IMR-90 (cell line): ENCODE data around the gene TXNDC11. TPM values are rescaled to one million over a fixed set of nuclear protein-coding genes. Genes with fewer than 3 reads are reported as not detected.
A peak's percentile ranks its signal among the peaks of the same experiment; 100 is the strongest.

Experiments used
- ATAC-seq: fragments of 200-7000 bp; cut with Tn5 transposase; 2 replicates; pipeline ENCODE4 v1.9.1; 2020; ENCODE audit warnings: low read depth, mild to moderate bottlenecking, moderate library complexity
- BruUV-seq: library from RNA; stranded (reverse); fragments of 400-500 nt; replicated peaks from 2 replicates; lab custom pipeline; 2021; lab: Mats Ljungman, UMichigan
- CTCF ChIA-PET: fragments of 300-600 bp; formaldehyde crosslinking; extraction: SDS; loops from one replicate; lab custom pipeline; 2021; ENCODE audit warnings: antibody characterized with exemption; lab: Yijun Ruan, JAX
- POLR2A ChIA-PET: fragments of 300-600 bp; sonication (Branson Sonifier 250); formaldehyde crosslinking; loops from one replicate; lab custom pipeline; 2022; ENCODE audit warnings: antibody characterized with exemption; ENCODE audit not compliant: unreplicated experiment; lab: Charles Lee
- DNase-seq: peaks from one replicate; pipeline ENCODE4 v3.0.0; 2013
- H2AFZ ChIP-seq: replicated peaks from 2 replicates; pipeline ENCODE3; 2013; ENCODE audit warnings: low read length, mild to moderate bottlenecking; ENCODE audit not compliant: poor library complexity
- H2AK5ac ChIP-seq: 2 replicates; pipeline ENCODE4 v1.6.1; 2013; ENCODE audit warnings: low read depth, low read length, inconsistent platforms
- H2AK9ac ChIP-seq: replicated peaks from 2 replicates; pipeline ENCODE3; 2013; ENCODE audit warnings: mild to moderate bottlenecking, low read depth, low read length, moderate library complexity; ENCODE audit not compliant: poor library complexity
- H2BK120ac ChIP-seq: 2 replicates; pipeline ENCODE4 v1.6.1; 2013; ENCODE audit warnings: low read depth, low read length, inconsistent platforms
- H2BK15ac ChIP-seq: 3 replicates; pipeline ENCODE4 v1.6.1; 2013; ENCODE audit warnings: low read depth, low read length, inconsistent platforms
- H2BK20ac ChIP-seq: 2 replicates; pipeline ENCODE4 v1.6.1; 2013; ENCODE audit warnings: low read depth, mild to moderate bottlenecking, inconsistent platforms, low read length, moderate library complexity
- H2BK5ac ChIP-seq: 2 replicates; pipeline ENCODE4 v1.6.1; 2013; ENCODE audit warnings: mild to moderate bottlenecking, low read depth, low read length, inconsistent platforms; ENCODE audit not compliant: poor library complexity, severe bottlenecking
- H3K14ac ChIP-seq: replicated peaks from 2 replicates; pipeline ENCODE4 v1.6.1; 2013; ENCODE audit warnings: low read depth, low read length, inconsistent platforms
- H3K18ac ChIP-seq: 2 replicates; pipeline ENCODE4 v1.6.1; 2013; ENCODE audit warnings: low read depth, low read length, control low read depth
- H3K23ac ChIP-seq: 2 replicates; pipeline ENCODE4 v1.6.1; 2013; ENCODE audit warnings: low read depth, low read length, inconsistent platforms
- H3K27ac ChIP-seq: 2 replicates; pipeline ENCODE4 v1.5.1; 2013; ENCODE audit warnings: mild to moderate bottlenecking, control low read depth, low read length; ENCODE audit not compliant: insufficient read depth
- H3K27me3 ChIP-seq: 2 replicates; pipeline ENCODE4 v1.6.1; 2013; ENCODE audit warnings: low read length; ENCODE audit not compliant: control insufficient read depth, insufficient read depth
- H3K36me3 ChIP-seq: 2 replicates; pipeline ENCODE4 v1.6.1; 2013; ENCODE audit warnings: low read length, mixed read lengths; ENCODE audit not compliant: control insufficient read depth, insufficient read depth
- H3K4ac ChIP-seq: 2 replicates; pipeline ENCODE4 v1.6.1; 2013; ENCODE audit warnings: low read depth, low read length, inconsistent platforms
- H3K4me1 ChIP-seq: 2 replicates; pipeline ENCODE4 v1.6.1; 2013; ENCODE audit warnings: low read length, mixed read lengths; ENCODE audit not compliant: control insufficient read depth, insufficient read depth
- H3K4me2 ChIP-seq: 2 replicates; pipeline ENCODE4 v1.6.1; 2013; ENCODE audit warnings: low read depth, mild to moderate bottlenecking, control low read depth, low read length, moderate library complexity
- H3K4me3 ChIP-seq: 2 replicates; pipeline ENCODE4 v1.5.1; 2013; ENCODE audit warnings: low read depth, mild to moderate bottlenecking, control low read depth, low read length, moderate library complexity; ENCODE audit not compliant: insufficient read depth
- H3K56ac ChIP-seq: 2 replicates; pipeline ENCODE4 v1.6.1; 2013; ENCODE audit warnings: low read length, inconsistent platforms; ENCODE audit not compliant: insufficient read depth; ENCODE audit errors: extremely low read depth
- H3K79me1 ChIP-seq, 2 experiments: 2 replicates each; pipeline ENCODE4 v1.6.1; 2013; ENCODE audit warnings: low read length in 2 of 2, inconsistent platforms in 1 of 2, low read depth in 1 of 2
- H3K9ac ChIP-seq: 2 replicates; pipeline ENCODE4 v1.6.1; 2013; ENCODE audit warnings: low read depth, low read length, control low read depth
- H3K9me1 ChIP-seq: 2 replicates; pipeline ENCODE4 v1.6.1; 2013; ENCODE audit warnings: low read length, inconsistent platforms; ENCODE audit not compliant: insufficient read depth
- H3K9me3 ChIP-seq: 2 replicates; pipeline ENCODE4 v1.6.1; 2013; ENCODE audit warnings: low read length; ENCODE audit not compliant: control insufficient read depth, insufficient read depth
- H4K20me1 ChIP-seq: 2 replicates; pipeline ENCODE4 v1.6.1; 2013; ENCODE audit warnings: low read length, inconsistent platforms; ENCODE audit not compliant: insufficient read depth
- H4K5ac ChIP-seq: 2 replicates; pipeline ENCODE4 v1.6.1; 2013; ENCODE audit warnings: mild to moderate bottlenecking, low read depth, low read length, control low read depth
- H4K8ac ChIP-seq, 2 experiments: 2 replicates each; pipeline ENCODE4 v1.6.1; 2013; ENCODE audit warnings: low read depth in 2 of 2, low read length in 2 of 2, control low read depth in 1 of 2, inconsistent platforms in 1 of 2
- H4K91ac ChIP-seq: 2 replicates; pipeline ENCODE4 v1.6.1; 2013; ENCODE audit warnings: low read depth, low read length, inconsistent platforms; ENCODE audit not compliant: insufficient read depth
- BHLHE40 ChIP-seq: fragments of 150-350 bp; IDR thresholded peaks from 2 replicates; pipeline ENCODE4 v1.6.1; 2016; ENCODE audit warnings: mild to moderate bottlenecking, low read depth, low read length
- CHD1 ChIP-seq: IDR thresholded peaks from 2 replicates; pipeline ENCODE4 v1.6.1; 2012; ENCODE audit warnings: low read depth, low read length, improper control_type of control experiment
- MAFK ChIP-seq: IDR thresholded peaks from 2 replicates; pipeline ENCODE4 v1.6.1; 2012; ENCODE audit warnings: low read depth, low read length, improper control_type of control experiment
- MAZ ChIP-seq: IDR thresholded peaks from 2 replicates; pipeline ENCODE4 v1.6.1; 2012; ENCODE audit warnings: low read depth, mild to moderate bottlenecking, low read length, improper control_type of control experiment, moderate library complexity, borderline replicate concordance
- NFE2L2 ChIP-seq: fragments of 150-350 bp; IDR thresholded peaks from 2 replicates; pipeline ENCODE4 v1.6.1; 2016; ENCODE audit warnings: low read depth, mild to moderate bottlenecking, low read length
- POLR2A ChIP-seq: IDR thresholded peaks from 2 replicates; pipeline ENCODE4 v1.6.1; 2012; ENCODE audit warnings: mild to moderate bottlenecking, low read depth, low read length
- RAD21 ChIP-seq: IDR thresholded peaks from 2 replicates; pipeline ENCODE4 v1.6.1; 2012; ENCODE audit warnings: low read length, improper control_type of control experiment
- RCOR1 ChIP-seq: IDR thresholded peaks from 2 replicates; pipeline ENCODE4 v1.6.1; 2012; ENCODE audit warnings: mild to moderate bottlenecking, low read length, improper control_type of control experiment; ENCODE audit not compliant: insufficient replicate concordance
- RFX5 ChIP-seq: IDR thresholded peaks from 2 replicates; pipeline ENCODE4 v1.8.0; 2012; ENCODE audit warnings: low read depth, mild to moderate bottlenecking, low read length, moderate library complexity
- SMC3 ChIP-seq: fragments of 150-350 bp; IDR thresholded peaks from 2 replicates; pipeline ENCODE4 v1.6.1; 2016; ENCODE audit warnings: low read depth, mild to moderate bottlenecking, antibody characterized with exemption, low read length, moderate library complexity
- WGBS, 2 experiments: methylation state at CpG; one replicate each; pipeline versions ENCODE4 v1.1.5 to v1.1.7; 2013; ENCODE audit warnings: missing lambda C conversion rate in 2 of 2; ENCODE audit not compliant: insufficient read length in 1 of 2; ENCODE audit errors: extremely low coverage in 2 of 2; 5-methylcytosine and 5-hydroxymethylcytosine counted together
- dilution Hi-C: fragments of 300-500 bp; cut with HindIII; formaldehyde crosslinking; loops from one replicate; pipeline ENCODE4 v1.14.3; 2018; ENCODE audit warnings: low sequenced_read_pairs; ENCODE audit not compliant: unreplicated experiment
- in situ Hi-C: fragments of 300-500 bp; cut with MboI; formaldehyde crosslinking; loops from 3 replicates; pipeline ENCODE4 v1.14.3; 2019; ENCODE audit warnings: low sequenced_read_pairs, inconsistent platforms, mixed read lengths
- intact Hi-C: fragments of 100-400 bp; cut with micrococcal nuclease; formaldehyde crosslinking; loops from 2 replicates; pipeline ENCODE4 v1.10.0; 2022
- polyA plus RNA-seq, 3 experiments: library from polyadenylated mRNA; depleted of rRNA; stranded (reverse); fragments of >200 nt; gene quantifications; 2 replicates each; pipeline ENCODE4 v1.2.3, GENCODE V29; 2012; ENCODE audit warnings: low replicate concordance in 1 of 3
- total RNA-seq: library from RNA; depleted of rRNA; stranded (reverse); fragments of >200 nt; gene quantifications from 2 replicates; pipeline ENCODE4 v1.2.3, GENCODE V29; 2012
- TF ChIP-seq, protein P1 (sequence below): fragments of 150-350 bp; IDR thresholded peaks from 2 replicates; pipeline ENCODE4 v1.6.1; 2017; ENCODE audit warnings: mild to moderate bottlenecking, antibody characterized with exemption, low read length, low read depth
- TF ChIP-seq, protein P2 (sequence below): conservative IDR thresholded peaks from 2 replicates; pipeline ENCODE4 v1.5.1; 2012; ENCODE audit warnings: mild to moderate bottlenecking, low read depth, low read length, improper control_type of control experiment

The TXNDC11 gene
- total and polyA plus RNA-seq, 2 of the 4 experiments (the other 2 are of a cell fraction) = 25.3 to 42.9 TPM

DNA sequence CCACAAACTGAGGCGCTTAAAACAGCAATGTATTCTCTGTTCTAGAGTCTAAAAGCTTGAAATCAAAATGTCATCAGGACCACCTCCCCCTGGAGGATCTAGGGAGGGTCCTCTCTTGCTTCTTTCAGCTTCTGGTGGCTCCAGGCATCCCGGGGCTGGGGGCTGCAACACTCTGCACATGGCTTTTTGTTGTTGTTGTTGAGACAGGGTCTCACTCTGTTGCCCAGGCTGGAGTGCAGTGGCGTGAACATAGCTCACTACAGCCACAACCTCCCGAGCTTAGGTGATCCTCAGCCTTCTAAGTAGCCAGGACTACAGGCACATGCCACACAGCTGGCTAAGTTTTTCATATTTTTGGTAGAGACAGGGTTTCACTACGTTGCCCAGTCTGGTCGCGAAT is 111.4 kb downstream of the TXNDC11 start:
- H3K27me3 ChIP-seq = no peaks in the 10 kb centered on the region
- peak overlapping the region; percentile 78 for H4K91ac ChIP-seq
- no peak overlapping the region for H3K4me3 ChIP-seq
- H3K9me3 ChIP-seq = no peaks in the 10 kb centered on the region
- H3K9ac ChIP-seq = no peak overlapping the region
- no peak overlapping the region for H3K4me2 ChIP-seq
- no peak overlapping the region for H3K56ac ChIP-seq
- H2AK5ac ChIP-seq = peak overlapping the region; percentile 90
- in situ Hi-C loops = no loop called here
- H4K5ac ChIP-seq = peak overlapping the region; percentile 45
- H2BK120ac ChIP-seq = peak overlapping the region; percentile 100
- peak overlapping the region; percentile 47 for H2AFZ ChIP-seq
- POLR2A ChIA-PET = interaction anchor here (1.2 kb wide), 1 partner anchor 9 kb away, joined by 3 read pairs; no protein-coding TSS in a partner anchor
- H2AK9ac ChIP-seq = peak overlapping the region; percentile 71
- no TSS peak for BruUV-seq
- no peak overlapping the region for H3K23ac ChIP-seq
- peak overlapping the region; percentile 84 for H2BK20ac ChIP-seq
- no peaks in the 10 kb centered on the region for H3K36me3 ChIP-seq
- H3K4me1 ChIP-seq = peaks cover 32% of the 10 kb centered on the region
- peak overlapping the region; percentile 65 to 88; a peak in 3 of 4 replicates for H4K8ac ChIP-seq
- TF ChIP-seq BHLHE40 (no peak), MAZ (no peak), MAFK (no peak), POLR2A (no peak), RFX5 (no peak), NFE2L2 (no peak), RCOR1 (no peak), RAD21 (no peak), SMC3 (no peak), CHD1 (no peak)
- TF ChIP-seq, protein P1, sequence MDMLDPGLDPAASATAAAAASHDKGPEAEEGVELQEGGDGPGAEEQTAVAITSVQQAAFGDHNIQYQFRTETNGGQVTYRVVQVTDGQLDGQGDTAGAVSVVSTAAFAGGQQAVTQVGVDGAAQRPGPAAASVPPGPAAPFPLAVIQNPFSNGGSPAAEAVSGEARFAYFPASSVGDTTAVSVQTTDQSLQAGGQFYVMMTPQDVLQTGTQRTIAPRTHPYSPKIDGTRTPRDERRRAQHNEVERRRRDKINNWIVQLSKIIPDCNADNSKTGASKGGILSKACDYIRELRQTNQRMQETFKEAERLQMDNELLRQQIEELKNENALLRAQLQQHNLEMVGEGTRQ = no peak
- TF ChIP-seq, protein P2, sequence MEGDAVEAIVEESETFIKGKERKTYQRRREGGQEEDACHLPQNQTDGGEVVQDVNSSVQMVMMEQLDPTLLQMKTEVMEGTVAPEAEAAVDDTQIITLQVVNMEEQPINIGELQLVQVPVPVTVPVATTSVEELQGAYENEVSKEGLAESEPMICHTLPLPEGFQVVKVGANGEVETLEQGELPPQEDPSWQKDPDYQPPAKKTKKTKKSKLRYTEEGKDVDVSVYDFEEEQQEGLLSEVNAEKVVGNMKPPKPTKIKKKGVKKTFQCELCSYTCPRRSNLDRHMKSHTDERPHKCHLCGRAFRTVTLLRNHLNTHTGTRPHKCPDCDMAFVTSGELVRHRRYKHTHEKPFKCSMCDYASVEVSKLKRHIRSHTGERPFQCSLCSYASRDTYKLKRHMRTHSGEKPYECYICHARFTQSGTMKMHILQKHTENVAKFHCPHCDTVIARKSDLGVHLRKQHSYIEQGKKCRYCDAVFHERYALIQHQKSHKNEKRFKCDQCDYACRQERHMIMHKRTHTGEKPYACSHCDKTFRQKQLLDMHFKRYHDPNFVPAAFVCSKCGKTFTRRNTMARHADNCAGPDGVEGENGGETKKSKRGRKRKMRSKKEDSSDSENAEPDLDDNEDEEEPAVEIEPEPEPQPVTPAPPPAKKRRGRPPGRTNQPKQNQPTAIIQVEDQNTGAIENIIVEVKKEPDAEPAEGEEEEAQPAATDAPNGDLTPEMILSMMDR = no peak
- H3K14ac ChIP-seq = peak overlapping the region; percentile 44
- no peak for ATAC-seq
- H3K4ac ChIP-seq = peak overlapping the region; percentile 68
- H2BK5ac ChIP-seq = no peak overlapping the region
- peak overlapping the region; percentile 81; the same call in 1 of the 3 replicates for H2BK15ac ChIP-seq
- CTCF ChIA-PET = interaction anchor here (0.8 kb wide), 1 partner anchor 9 kb away, joined by 3 read pairs; no protein-coding TSS in a partner anchor
- peaks cover 16% of the 10 kb centered on the region for H3K9me1 ChIP-seq
- no peaks in the 10 kb centered on the region for H4K20me1 ChIP-seq
- DNase-seq = no peak
- peak overlapping the region; percentile 15; the same call in 1 of the 2 replicates for H3K27ac ChIP-seq
- dilution Hi-C loops = no loop called here
- peak overlapping the region; percentile 50 for H3K18ac ChIP-seq
- no peaks in the 10 kb centered on the region; a peak in 1 of 4 replicates for H3K79me1 ChIP-seq
- 100% methylated on average over 3 of the region's 7 CpGs; no CpG with 5 or more reads in 1 of the 2 experiments for whole genome bisulfite sequencing, 2 experiments
- intact Hi-C loops = no loop called here
